PFSK-1 (cell line): ENCODE measurements around the gene SCLY.

ENCODE experiments used
- FOXP2 ChIP-seq: optimal IDR thresholded peaks from 2 replicates; pipeline ENCODE3; 2011; ENCODE audit warnings: borderline replicate concordance, control low read depth, inconsistent platforms; ENCODE audit not compliant: insufficient read depth; ENCODE audit errors: extremely low read length, extremely low read depth
- POLR2AphosphoS5 ChIP-seq: IDR thresholded peaks from 2 replicates; pipeline ENCODE4 v1.6.1; 2012; ENCODE audit warnings: low read depth, mild to moderate bottlenecking, control low read depth, low read length, moderate library complexity
- SIN3A ChIP-seq: IDR thresholded peaks from 2 replicates; pipeline ENCODE4 v1.6.1; 2012; ENCODE audit warnings: mild to moderate bottlenecking, low read length, moderate library complexity, borderline replicate concordance; ENCODE audit not compliant: insufficient read depth
- TAF1 ChIP-seq: IDR thresholded peaks from 2 replicates; pipeline ENCODE4 v1.6.1; 2012; ENCODE audit warnings: low read length, control low read depth, borderline replicate concordance; ENCODE audit not compliant: insufficient read depth
- TF ChIP-seq, protein P1 (sequence below), 2 experiments: IDR thresholded peaks; 2 replicates each; pipeline versions ENCODE4 v1.6.1 to v1.8.0; 2011 to 2012; ENCODE audit warnings: low read depth in 2 of 2, low read length in 2 of 2, control low read depth in 1 of 2, inconsistent platforms in 1 of 2, mild to moderate bottlenecking in 1 of 2, moderate library complexity in 1 of 2; ENCODE audit not compliant: insufficient read depth in 1 of 2

Gene SCLY

DNA sequence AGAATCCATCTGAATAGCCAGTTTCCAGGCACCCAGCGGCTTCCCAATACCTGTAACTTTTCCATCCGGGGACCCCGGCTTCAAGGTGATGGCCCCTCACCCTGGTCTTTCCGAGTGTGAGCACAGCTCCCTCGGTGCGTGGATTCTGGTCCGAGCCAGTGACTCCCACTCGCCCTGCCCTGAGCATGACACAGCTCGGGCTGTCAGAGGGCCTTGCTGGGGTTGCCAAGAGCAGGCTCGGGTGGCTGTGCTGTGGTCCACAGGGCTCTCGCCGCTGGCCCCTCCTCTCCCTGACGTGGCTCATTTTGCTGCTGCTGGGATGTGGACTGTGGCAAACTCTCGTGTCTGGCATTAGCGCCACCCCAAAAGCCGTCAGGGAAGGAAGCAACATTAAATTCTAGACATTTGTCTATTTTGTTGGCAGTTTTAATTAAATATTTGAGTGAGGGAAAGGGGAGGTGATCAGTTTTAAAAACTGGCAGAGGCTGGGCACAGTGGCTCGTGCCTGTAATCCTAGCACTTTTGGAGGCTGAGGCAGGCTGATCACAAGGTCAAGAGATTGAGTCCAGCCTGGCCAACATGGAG lies 33.7 kb downstream of the SCLY start:
- TF ChIP-seq SIN3A (no peak), FOXP2 (no peak), POLR2AphosphoS5 (no peak), TAF1 (no peak)
- TF ChIP-seq, protein P1, sequence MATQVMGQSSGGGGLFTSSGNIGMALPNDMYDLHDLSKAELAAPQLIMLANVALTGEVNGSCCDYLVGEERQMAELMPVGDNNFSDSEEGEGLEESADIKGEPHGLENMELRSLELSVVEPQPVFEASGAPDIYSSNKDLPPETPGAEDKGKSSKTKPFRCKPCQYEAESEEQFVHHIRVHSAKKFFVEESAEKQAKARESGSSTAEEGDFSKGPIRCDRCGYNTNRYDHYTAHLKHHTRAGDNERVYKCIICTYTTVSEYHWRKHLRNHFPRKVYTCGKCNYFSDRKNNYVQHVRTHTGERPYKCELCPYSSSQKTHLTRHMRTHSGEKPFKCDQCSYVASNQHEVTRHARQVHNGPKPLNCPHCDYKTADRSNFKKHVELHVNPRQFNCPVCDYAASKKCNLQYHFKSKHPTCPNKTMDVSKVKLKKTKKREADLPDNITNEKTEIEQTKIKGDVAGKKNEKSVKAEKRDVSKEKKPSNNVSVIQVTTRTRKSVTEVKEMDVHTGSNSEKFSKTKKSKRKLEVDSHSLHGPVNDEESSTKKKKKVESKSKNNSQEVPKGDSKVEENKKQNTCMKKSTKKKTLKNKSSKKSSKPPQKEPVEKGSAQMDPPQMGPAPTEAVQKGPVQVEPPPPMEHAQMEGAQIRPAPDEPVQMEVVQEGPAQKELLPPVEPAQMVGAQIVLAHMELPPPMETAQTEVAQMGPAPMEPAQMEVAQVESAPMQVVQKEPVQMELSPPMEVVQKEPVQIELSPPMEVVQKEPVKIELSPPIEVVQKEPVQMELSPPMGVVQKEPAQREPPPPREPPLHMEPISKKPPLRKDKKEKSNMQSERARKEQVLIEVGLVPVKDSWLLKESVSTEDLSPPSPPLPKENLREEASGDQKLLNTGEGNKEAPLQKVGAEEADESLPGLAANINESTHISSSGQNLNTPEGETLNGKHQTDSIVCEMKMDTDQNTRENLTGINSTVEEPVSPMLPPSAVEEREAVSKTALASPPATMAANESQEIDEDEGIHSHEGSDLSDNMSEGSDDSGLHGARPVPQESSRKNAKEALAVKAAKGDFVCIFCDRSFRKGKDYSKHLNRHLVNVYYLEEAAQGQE (IDR thresholded peaks at IDR 0.05; ENCODE audit: insufficient read depth in 1 of 2, low read depth in 2 of 2, low read length in 2 of 2): no peak

DNA sequence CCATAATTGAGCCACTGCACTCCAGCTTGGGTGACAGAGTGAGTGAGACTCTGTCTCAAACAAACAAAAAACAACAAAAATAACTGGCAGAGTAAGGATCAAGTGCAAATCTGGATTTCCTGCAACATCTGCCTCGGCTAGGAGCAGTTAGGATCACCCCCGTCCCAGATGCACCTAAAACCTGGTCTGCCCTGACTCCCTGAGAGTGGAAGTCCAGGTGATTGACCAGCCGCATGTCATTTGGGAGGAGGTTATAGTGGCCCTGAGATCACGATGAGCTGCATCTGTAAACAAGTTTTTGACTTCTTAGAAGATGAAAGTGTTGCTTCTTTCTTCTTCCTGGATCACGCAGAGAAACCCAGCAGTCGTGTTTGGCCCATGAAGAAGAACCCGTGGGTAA lies 34.3 kb downstream of the SCLY start:
- TF ChIP-seq SIN3A (no peak), TAF1 (no peak), POLR2AphosphoS5 (no peak), FOXP2 (no peak)
- TF ChIP-seq, protein P1 (IDR thresholded peaks at IDR 0.05; ENCODE audit: insufficient read depth in 1 of 2, low read depth in 2 of 2, low read length in 2 of 2): no peak

DNA sequence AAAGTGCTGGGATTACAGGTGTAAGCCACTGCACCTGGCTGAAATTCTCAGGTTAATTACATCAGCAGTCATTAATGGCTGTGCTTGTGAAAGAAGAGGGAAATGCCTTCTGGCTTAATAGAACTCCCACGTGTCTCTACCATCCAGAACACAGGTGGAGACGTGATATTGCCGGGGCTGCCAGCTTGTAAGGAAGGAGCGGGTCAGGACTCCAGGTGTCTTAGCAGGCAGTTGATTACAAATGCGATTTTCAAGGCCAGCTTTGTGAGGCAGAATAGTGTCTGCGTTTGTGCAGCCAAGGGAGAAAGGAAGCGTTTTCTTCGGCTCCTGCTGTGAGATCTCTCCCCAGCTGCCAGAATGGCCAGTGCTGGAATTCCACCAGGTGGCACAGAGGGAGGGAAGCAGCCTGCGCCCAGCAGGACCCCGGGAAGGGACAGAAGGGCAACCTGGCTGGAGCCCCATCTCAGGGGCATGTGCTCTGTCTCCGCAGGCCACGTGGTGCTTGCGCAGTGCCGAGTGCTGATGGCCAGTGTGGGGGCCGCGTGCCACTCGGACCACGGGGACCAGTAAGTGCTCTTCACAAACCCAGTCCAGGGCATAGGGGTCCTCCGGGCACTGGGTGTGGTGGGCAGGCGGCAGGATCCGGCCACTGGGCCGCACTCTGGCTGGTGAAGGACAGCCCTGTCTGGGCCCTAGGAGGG lies 35.7 kb downstream of the SCLY start:
- TF ChIP-seq, protein P1 (IDR thresholded peaks at IDR 0.05; ENCODE audit: insufficient read depth in 1 of 2, low read depth in 2 of 2, low read length in 2 of 2): no peak

DNA sequence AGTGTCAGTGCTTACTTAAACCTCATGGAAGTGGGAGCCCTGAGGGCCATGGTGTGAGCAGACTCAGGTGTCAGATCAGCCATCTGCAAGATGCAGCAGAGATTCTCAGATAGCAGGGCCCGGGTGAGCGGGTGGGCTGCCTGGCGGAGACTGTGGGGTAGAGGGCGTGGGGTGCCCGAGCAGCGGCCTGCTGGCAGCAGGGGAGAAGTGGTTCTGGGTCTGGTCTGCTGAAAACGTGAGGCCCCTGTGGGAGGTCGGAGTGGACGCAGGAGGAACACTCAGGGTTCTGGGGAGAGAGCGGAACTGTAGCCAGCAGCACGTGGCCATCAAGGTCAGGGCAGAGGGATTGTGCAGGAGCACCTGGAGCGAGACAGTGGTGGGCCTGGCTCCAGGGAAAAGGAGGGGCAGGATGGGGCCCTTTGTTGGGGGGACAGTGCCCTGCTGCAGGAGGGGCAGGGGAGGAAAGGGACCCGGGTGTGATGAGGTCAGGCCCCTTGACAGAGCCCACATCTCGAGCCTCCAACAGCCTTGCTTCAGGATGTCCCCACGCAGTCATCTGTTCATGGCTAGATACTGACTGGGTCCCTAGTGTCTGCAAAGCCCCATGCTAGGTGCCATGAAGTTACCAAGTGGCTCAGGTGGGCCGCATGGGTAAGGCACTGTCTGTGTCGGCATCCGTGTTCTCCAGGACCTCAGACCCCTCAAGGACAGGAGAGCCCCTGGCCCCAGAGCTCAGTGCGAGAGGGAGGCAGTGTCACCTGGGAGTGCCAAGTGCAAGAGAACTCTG lies 36.6 kb downstream of the SCLY start:
- TF ChIP-seq FOXP2 (no peak), SIN3A (no peak), POLR2AphosphoS5 (no peak), TAF1 (no peak)
- TF ChIP-seq, protein P1 (IDR thresholded peaks at IDR 0.05; ENCODE audit: insufficient read depth in 1 of 2, low read depth in 2 of 2, low read length in 2 of 2): no peak
